Gastrocnemius medialis (tissue), 4 donors: ENCODE measurements around the gene IL16.
"Not testable (repeated sequence)": the region's sequence is repeated elsewhere in the genome, so short reads cannot be mapped to it uniquely, and the experiment has no call there.

Experiments used
- CTCF ChIP-seq, 5 experiments: fragments of 450-650 bp in 3 of 5; fragments of 200-600 bp in 2 of 5; sonication (generic) in 2 of 5; IDR thresholded peaks in 4 of 5; conservative IDR thresholded peaks in 1 of 5; 1 replicate in 4 of 5; 2 replicates in 1 of 5; pipeline ENCODE4 v1.5.1; 2016 to 2019; ENCODE audit warnings: antibody characterized with exemption in 5 of 5, mild to moderate bottlenecking in 3 of 5, moderate library complexity in 3 of 5
- POLR2A ChIP-seq, 2 donors: fragments of 450-650 bp; IDR thresholded peaks; one replicate each; pipeline ENCODE4 v1.6.1; 2017; ENCODE audit warnings: antibody characterized with exemption in 2 of 2, mild to moderate bottlenecking in 2 of 2, moderate library complexity in 2 of 2

- not testable (repeated sequence) for TF ChIP-seq POLR2A (IDR thresholded peaks at IDR 0.05); CTCF (IDR thresholded peaks at IDR 0.05 in 4 of 5, conservative IDR thresholded peaks at IDR 0.05 in 1 of 5)
Measured at GRCh38 chr15:81331141-81331540, 134.5 kb downstream of the IL16 start.
